Measurements from ENCODE around the gene SLC29A4.
"Not testable (repeated sequence)": the region's sequence is repeated elsewhere in the genome, so short reads cannot be mapped to it uniquely, and the experiment has no call there.

The SLC29A4 gene

GRCh38 chr7:5274985-5275431, 7.7 kb upstream of the SLC29A4 start:
- not testable (repeated sequence) for DNase-seq

GRCh38 chr7:5275510-5275909, 7.2 kb upstream of the SLC29A4 start:
- DNase-seq = not testable (repeated sequence)

- not testable (repeated sequence) for DNase-seq
These were observed 6.6 kb upstream of the SLC29A4 start for GRCh38 chr7:5276123-5276522.

GRCh38 chr7:5276611-5277010, 6.1 kb upstream of the SLC29A4 start:
- DNase-seq = no peak

GRCh38 chr7:5278766-5279165, 4.0 kb upstream of the SLC29A4 start:
- no peak for DNase-seq

GRCh38 chr7:5279734-5280133, 3.0 kb upstream of the SLC29A4 start:
- DNase-seq = no peak

GRCh38 chr7:5281598-5282500, 894 bp upstream of the SLC29A4 start:
- not testable (repeated sequence) for DNase-seq

GRCh38 chr7:5283421-5284303, 919 bp downstream of the SLC29A4 start:
- no peak for DNase-seq

- peak; percentile 11 to 73 for DNase-seq
These were observed 1.9 kb downstream of the SLC29A4 start for GRCh38 chr7:5284304-5285281.

GRCh38 chr7:5286933-5287332, 4.2 kb downstream of the SLC29A4 start:
- DNase-seq = no peak

- not testable (repeated sequence) for DNase-seq
These were observed 4.6 kb downstream of the SLC29A4 start for GRCh38 chr7:5287373-5287772.

- DNase-seq = no peak
These were observed 5.1 kb downstream of the SLC29A4 start for GRCh38 chr7:5287802-5288201.

GRCh38 chr7:5288560-5288959, 5.8 kb downstream of the SLC29A4 start:
- not testable (repeated sequence) for DNase-seq

- no peak for DNase-seq
These were observed 6.6 kb downstream of the SLC29A4 start for GRCh38 chr7:5289355-5289754.

- DNase-seq = no peak
These were observed 8.6 kb downstream of the SLC29A4 start for GRCh38 chr7:5291301-5291700.

- DNase-seq = not testable (repeated sequence)
These were observed 9.1 kb downstream of the SLC29A4 start for GRCh38 chr7:5291711-5292335.

GRCh38 chr7:5294169-5294987, 11.6 kb downstream of the SLC29A4 start:
- DNase-seq = no peak

- no peak for DNase-seq
These were observed 12.6 kb downstream of the SLC29A4 start for GRCh38 chr7:5295039-5296014.

- no peak for DNase-seq
These were observed 13.4 kb downstream of the SLC29A4 start for GRCh38 chr7:5296015-5296610.
